NCI-H2107 (cell line): Measurements from ENCODE around the gene F2R.
"Not testable (repeated sequence)": the region's sequence is repeated elsewhere in the genome, so short reads cannot be mapped to it uniquely, and the experiment has no call there.

Experiments
- DNase-seq: peaks from one replicate; lab custom pipeline; 2025; lab: John Stamatoyannopoulos, UW

The F2R gene

DNA sequence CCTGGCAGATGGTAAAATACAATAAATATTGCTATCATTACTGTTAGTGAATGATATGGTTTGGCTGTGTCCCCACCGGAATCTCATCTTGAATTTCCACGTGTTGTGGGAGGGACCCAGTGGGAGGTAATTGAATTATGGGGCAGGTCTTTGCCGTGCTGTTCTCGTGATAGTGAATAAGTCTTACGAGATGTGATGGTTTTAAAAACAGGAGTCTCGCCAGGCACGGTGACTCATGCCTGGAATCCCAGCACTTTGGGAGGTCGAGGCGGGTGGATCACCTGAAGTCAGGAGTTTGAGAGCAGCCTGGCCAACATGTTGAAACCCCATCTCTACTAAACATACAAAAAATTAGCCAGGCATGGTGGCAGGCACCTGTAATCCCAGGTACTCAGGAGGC is 45.2 kb downstream of the F2R start:
- DNase-seq: not testable (repeated sequence)

DNA sequence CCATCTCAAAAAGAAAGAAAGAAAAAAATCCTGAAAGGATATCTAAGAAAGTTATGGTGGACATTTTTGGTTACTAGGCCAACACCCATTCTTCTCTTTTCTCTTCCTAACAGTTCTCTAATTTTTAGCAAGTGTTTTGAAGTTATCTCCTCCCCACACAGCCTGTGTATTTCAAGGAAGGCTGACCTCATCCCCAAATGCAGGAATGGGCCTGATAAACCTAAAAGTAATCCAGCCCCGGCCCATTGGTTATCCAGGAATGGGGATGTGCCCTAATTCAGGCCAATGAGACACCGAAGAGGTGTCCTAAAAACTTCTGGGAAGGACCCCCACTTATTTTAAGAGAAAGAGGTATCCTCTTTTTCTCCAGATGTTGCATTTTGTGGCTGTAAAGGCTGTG is 46.6 kb downstream of the F2R start:
- no peak for DNase-seq

- DNase-seq: no peak
These were observed 47.2 kb downstream of the F2R start for GRCh38 chr5:76763136-76763535.

DNA sequence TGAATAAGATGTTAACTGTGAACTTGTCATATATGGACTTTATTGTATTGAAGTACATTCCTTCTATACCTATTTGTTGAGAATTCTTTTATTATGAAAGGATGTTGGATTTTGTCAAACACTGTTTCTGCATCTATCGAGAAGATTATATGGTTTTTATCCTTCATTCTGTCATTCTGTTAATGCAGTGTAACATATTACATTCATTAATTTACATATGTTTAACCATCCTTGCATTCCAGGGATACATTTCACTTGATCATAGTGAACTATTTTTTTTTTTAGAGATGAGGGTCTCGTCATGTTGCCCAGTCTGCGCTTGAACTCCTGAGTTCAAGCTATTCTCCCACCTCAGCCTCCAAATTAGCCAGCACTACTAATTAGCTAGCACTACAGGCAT is 48.4 kb downstream of the F2R start:
- no peak for DNase-seq

DNA sequence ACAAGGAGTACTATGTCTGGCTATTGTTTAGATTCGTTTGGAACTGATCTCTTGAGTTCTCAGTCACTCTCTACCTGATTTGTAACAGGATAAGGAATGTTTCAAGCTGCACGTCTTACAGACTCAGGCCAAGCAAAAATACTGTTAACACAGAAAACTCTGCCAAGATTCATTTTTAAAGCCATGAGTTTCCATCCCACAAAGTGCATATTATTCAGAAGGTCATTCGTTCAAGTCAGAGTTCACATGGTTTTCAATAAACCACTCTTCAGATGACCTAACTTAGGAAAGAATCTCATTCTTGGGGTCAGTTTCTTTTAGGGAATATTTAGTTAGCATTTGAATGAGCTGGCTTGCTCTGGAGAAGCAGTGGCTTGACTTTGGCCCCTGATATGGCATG is 49.3 kb downstream of the F2R start:
- no peak for DNase-seq

- no peak for DNase-seq
These were observed 50.8 kb downstream of the F2R start for GRCh38 chr5:76766746-76767145.

DNA sequence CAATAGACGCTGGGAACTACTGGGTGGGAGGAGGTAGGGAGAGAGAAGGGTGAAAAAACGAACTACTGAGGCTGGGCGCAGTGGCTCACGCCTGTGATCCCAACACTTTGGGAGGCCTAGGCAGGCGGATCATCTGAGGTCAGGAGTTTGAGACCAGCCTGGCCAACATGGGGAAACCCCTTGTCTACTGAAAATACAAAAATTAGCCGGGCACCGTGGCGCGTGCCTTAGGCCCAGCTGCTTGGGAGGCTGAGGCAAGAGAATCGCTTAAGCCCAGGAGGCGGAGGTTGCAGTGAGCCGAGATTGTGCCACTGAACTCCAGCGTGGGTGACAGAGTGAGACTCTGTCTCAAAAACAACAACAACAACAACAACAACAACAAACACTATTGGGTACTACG is 55.1 kb downstream of the F2R start:
- DNase-seq: not testable (repeated sequence)

DNA sequence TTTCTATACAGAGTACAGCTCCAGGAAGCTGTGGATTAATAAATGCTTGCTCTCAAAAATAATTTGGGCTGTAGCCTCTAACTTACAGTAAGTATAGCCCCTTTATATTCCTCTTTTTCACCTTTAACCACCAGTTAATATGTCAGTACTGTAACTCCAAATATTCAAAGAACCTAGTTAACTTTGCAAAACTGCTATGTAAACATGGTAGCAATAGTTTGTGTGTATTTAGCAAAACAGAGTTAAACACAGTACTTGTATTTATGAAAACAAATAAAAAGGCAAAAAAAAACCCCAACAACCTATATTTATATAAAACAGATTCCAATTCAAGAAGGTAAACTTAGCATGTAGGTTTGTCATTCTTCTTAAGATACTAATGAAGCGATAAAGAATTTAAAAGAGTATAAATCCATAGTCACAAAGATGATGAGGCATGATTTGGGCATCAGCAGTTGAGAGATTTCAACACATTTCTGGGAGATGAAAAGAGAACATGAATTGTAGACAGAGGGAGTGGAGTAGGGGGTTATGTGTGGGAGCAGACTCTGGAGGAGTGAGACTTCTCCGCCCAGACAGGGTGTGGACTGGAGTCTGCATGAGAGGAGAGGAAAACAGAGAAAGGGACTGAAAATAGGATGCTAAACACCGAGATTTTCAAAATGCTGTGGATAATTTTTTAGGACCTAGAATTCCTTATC is 55.9 kb downstream of the F2R start:
- no peak for DNase-seq

DNA sequence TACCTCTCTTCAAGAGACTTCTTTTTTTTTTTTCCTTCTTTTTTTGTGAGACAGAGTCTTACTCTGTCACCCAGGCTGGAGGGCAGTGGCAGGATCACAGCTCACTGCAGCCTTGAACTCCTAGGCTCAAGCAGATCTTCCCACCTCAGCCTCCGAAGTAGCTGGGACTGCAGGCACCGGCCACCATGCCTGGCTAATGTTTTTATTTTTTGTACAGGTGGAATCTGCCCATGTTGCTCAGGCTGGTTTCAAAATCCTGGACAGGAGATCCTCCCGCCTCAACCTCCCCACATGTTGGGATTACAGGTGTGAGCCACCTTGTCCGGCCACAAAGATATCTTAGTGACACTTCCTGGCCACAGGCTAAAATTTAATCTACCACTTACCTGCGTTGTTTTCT is 60.0 kb downstream of the F2R start:
- DNase-seq: no peak

- no peak for DNase-seq
These were observed 60.5 kb downstream of the F2R start for GRCh38 chr5:76776391-76776790.

- not testable (repeated sequence) for DNase-seq
These were observed 64.7 kb downstream of the F2R start for GRCh38 chr5:76780616-76781015.

DNA sequence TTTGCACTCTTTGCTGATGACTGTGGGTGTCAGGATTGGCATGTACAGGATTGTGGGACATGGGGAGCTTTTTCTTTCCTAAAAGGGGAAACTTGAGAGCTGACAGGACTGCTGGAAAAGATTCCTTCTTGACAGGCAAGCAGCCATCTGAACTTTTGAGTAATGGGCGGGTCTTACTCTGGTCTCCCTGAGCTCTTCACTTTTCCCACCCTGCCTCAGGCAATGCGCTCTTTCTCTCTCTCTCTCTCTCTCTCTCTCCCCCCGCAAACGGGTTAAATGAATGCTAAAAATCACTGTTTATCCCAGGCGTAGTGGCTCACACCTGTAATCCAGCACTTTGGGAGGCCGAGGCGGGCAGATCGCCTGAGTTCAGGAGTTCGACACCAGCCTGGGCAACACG is 65.8 kb downstream of the F2R start:
- no peak for DNase-seq

DNA sequence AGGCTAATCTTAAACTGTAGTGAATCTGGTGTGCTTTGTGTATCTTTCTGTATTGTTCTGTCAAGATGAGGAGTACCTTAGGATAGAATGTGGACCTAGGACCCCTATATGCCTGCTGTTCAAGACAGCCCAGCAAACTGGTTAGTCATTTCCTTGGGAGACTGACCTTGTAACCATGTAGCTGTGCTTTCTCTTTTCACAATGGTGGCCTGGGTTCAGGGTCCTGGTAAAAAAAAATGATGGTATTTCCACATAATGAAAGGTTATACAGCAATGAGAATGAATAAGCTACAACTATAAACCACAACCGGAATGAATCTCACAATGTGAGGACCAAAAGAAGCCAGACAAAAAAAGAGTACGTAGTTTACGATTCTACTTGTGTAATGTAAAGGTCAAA is 66.5 kb downstream of the F2R start:
- no peak for DNase-seq
